Testis (tissue), 2 donors: ENCODE data around the gene HSD17B4.

Experiments used
- CTCF ChIP-seq, 3 experiments: fragments of 450-650 bp in 2 of 3; fragments of 200-600 bp in 1 of 3; sonication (generic) in 1 of 3; IDR thresholded peaks; one replicate each; pipeline ENCODE4 v1.5.1; 2016 to 2019; ENCODE audit warnings: antibody characterized with exemption in 3 of 3, mild to moderate bottlenecking in 2 of 3, moderate library complexity in 1 of 3
- POLR2A ChIP-seq: fragments of 450-650 bp; IDR thresholded peaks from one replicate; pipeline ENCODE4 v1.6.1; 2017; ENCODE audit warnings: antibody characterized with exemption, mild to moderate bottlenecking, moderate library complexity

GRCh38 chr5:119465640-119466039, 13.3 kb downstream of the HSD17B4 start:
- TF ChIP-seq CTCF (IDR thresholded peaks at IDR 0.05) (no peak), POLR2A (no peak)
